ENCODE measurements around the gene STAT5A.
A peak's percentile ranks its signal among the peaks of the same experiment; 100 is the strongest.

STAT5A gene

GRCh38 chr17:42286411-42287221, 1.7 kb upstream of the STAT5A start:
- no peak for DNase-seq (ENCODE audit: low read depth)
- H3K4me3 ChIP-seq (ENCODE audit: low read depth, low read length): no peak overlapping the region
- TF ChIP-seq CTCF (conservative IDR thresholded peaks at IDR 0.05; ENCODE audit: low read depth, low read length): no peak

- no peak for DNase-seq (ENCODE audit: low read depth)
- TF ChIP-seq CTCF (conservative IDR thresholded peaks at IDR 0.05; ENCODE audit: low read depth, low read length): no peak
- H3K4me3 ChIP-seq (ENCODE audit: low read depth, low read length): peak overlapping the region; percentile 56
These were observed 857 bp upstream of the STAT5A start for GRCh38 chr17:42287305-42287976.

GRCh38 chr17:42288803-42289610, 709 bp downstream of the STAT5A start:
- no peak for DNase-seq (ENCODE audit: low read depth)
- peak overlapping the region; percentile 56 for H3K4me3 ChIP-seq (ENCODE audit: low read depth, low read length)
- no peak for TF ChIP-seq CTCF (conservative IDR thresholded peaks at IDR 0.05; ENCODE audit: low read depth, low read length)

- TF ChIP-seq CTCF (conservative IDR thresholded peaks at IDR 0.05; ENCODE audit: low read depth, low read length): no peak
These were observed 1.4 kb downstream of the STAT5A start for GRCh38 chr17:42289611-42290181.

GRCh38 chr17:42290577-42290976, 2.3 kb downstream of the STAT5A start:
- no peak for DNase-seq (ENCODE audit: low read depth)
- TF ChIP-seq CTCF (conservative IDR thresholded peaks at IDR 0.05; ENCODE audit: low read depth, low read length): no peak

More at GRCh38 chr17:42289611-42290181, 1.4 kb downstream of the STAT5A start:
- DNase-seq (ENCODE audit: low read depth): no peak
- H3K4me3 ChIP-seq (ENCODE audit: low read depth, low read length): no peak overlapping the region

GRCh38 chr17:42291129-42291528, 2.8 kb downstream of the STAT5A start:
- no peak for DNase-seq (ENCODE audit: low read depth)
- TF ChIP-seq CTCF (conservative IDR thresholded peaks at IDR 0.05; ENCODE audit: low read depth, low read length): no peak
- no peak overlapping the region for H3K4me3 ChIP-seq (ENCODE audit: low read depth, low read length)

More at GRCh38 chr17:42290577-42290976, 2.3 kb downstream of the STAT5A start:
- H3K4me3 ChIP-seq (ENCODE audit: low read depth, low read length): no peak overlapping the region

All from choroid plexus epithelial cell (primary cell).